Measurements from ENCODE around the gene STX8.
A peak's percentile ranks its signal among the peaks of the same experiment; 100 is the strongest.

GRCh38 chr17:9240659-9241370, 334.8 kb downstream of the STX8 start:
- TF ChIP-seq CTCF (tag by site-specific recombination; IDR thresholded peaks at IDR 0.05) (no peak), REST (tag by site-specific recombination; IDR thresholded peaks at IDR 0.05) (no peak), ZNF580 (tag by site-specific recombination; IDR thresholded peaks at IDR 0.05) (no peak), ZNF76 (tag by site-specific recombination; IDR thresholded peaks at IDR 0.05; ENCODE audit: borderline replicate concordance, low read depth) (no peak), ZNF274 (IDR thresholded peaks at IDR 0.05; ENCODE audit: low read length) (no peak), ZNF274 (tag by site-specific recombination; IDR thresholded peaks at IDR 0.05; ENCODE audit: borderline replicate concordance) (no peak), ZBTB20 (tag by site-specific recombination; IDR thresholded peaks at IDR 0.05) (peak; percentile 19; the same call in 1 of the 2 replicates), ZNF639 (tag by site-specific recombination; IDR thresholded peaks at IDR 0.05) (no peak), KLF10 (tag by site-specific recombination; IDR thresholded peaks at IDR 0.05) (peak; percentile 86), ZNF211 (tag by site-specific recombination; IDR thresholded peaks at IDR 0.05; ENCODE audit: low read depth) (no peak), ZNF473 (tag by site-specific recombination; IDR thresholded peaks at IDR 0.05) (no peak), ATF2 (tag by site-specific recombination; IDR thresholded peaks at IDR 0.05; ENCODE audit: low read depth) (peak; percentile 95), ZNF510 (tag by site-specific recombination; IDR thresholded peaks at IDR 0.05; ENCODE audit: insufficient replicate concordance) (no peak)

All from HEK293 (cell line).